ENCODE measurements around the gene LAMC3. TPM values are rescaled to one million over a fixed set of nuclear protein-coding genes. Genes with fewer than 3 reads are reported as not detected.

LAMC3 gene
- total RNA-seq, 1 donor from 2014 or later: 0.20 TPM

GRCh38 chr9:131039129-131039954 is 30.4 kb downstream of the LAMC3 start:
- H3K27me3 Mint-ChIP-seq (ENCODE audit: low read depth, unreplicated experiment): peaks cover 10% of the 10 kb centered on the region
- Histone ChIP-seq H3K79me2 (ENCODE audit: insufficient read depth, low read length) (no peaks in the 10 kb centered on the region), H4K20me1 (ENCODE audit: insufficient read depth, low read length) (no peaks in the 10 kb centered on the region), H3K9ac (ENCODE audit: low read length) (no peak overlapping the region), H3K4me3 (ENCODE audit: insufficient read depth, low read depth, low read length) (no peak overlapping the region), H3K27me3 (ENCODE audit: insufficient read depth, low read length) (peaks cover 3% of the 10 kb centered on the region), H3K36me3 (ENCODE audit: insufficient read depth, low read length) (no peaks in the 10 kb centered on the region), H3K4me1 (ENCODE audit: insufficient read depth, low read length) (no peaks in the 10 kb centered on the region), H3K9me3 (ENCODE audit: insufficient read depth, low read depth, low read length) (no peaks in the 10 kb centered on the region), H2AFZ (ENCODE audit: low read depth, low read length) (no peak overlapping the region), H3K4me2 (ENCODE audit: low read length) (no peak overlapping the region), H3K27ac (ENCODE audit: low read depth, low read length) (no peak overlapping the region)
- TF ChIP-seq EZH2 (IDR thresholded peaks at IDR 0.05; ENCODE audit: insufficient read depth, low read length): no peak
- TF ChIP-seq CTCF (IDR thresholded peaks at IDR 0.05; ENCODE audit: insufficient read depth, low read depth, low read length): no peak
- H3K9me3 Mint-ChIP-seq (ENCODE audit: unreplicated experiment): no peaks in the 10 kb centered on the region
- no peak for DNase-seq (ENCODE audit: low read depth)
- H3K36me3 Mint-ChIP-seq (ENCODE audit: low read depth, unreplicated experiment): no peaks in the 10 kb centered on the region
- FAIRE-seq: no peak
- H3K27ac Mint-ChIP-seq (ENCODE audit: unreplicated experiment): no peak overlapping the region
- peaks cover 11% of the 10 kb centered on the region for H3K4me1 Mint-ChIP-seq (ENCODE audit: low read depth, unreplicated experiment)
- no peak overlapping the region for H3K4me3 Mint-ChIP-seq (ENCODE audit: unreplicated experiment)

- H3K27ac Mint-ChIP-seq (ENCODE audit: unreplicated experiment): no peak overlapping the region
- no peaks in the 10 kb centered on the region for H3K9me3 Mint-ChIP-seq (ENCODE audit: unreplicated experiment)
- Histone ChIP-seq H2AFZ (ENCODE audit: low read depth, low read length) (no peak overlapping the region), H4K20me1 (ENCODE audit: insufficient read depth, low read length) (no peaks in the 10 kb centered on the region), H3K4me2 (ENCODE audit: low read length) (no peak overlapping the region), H3K27me3 (ENCODE audit: insufficient read depth, low read length) (no peaks in the 10 kb centered on the region), H3K4me3 (ENCODE audit: insufficient read depth, low read depth, low read length) (no peak overlapping the region), H3K4me1 (ENCODE audit: insufficient read depth, low read length) (no peaks in the 10 kb centered on the region), H3K79me2 (ENCODE audit: insufficient read depth, low read length) (no peaks in the 10 kb centered on the region), H3K36me3 (ENCODE audit: insufficient read depth, low read length) (no peaks in the 10 kb centered on the region), H3K27ac (ENCODE audit: low read depth, low read length) (no peak overlapping the region), H3K9ac (ENCODE audit: low read length) (no peak overlapping the region), H3K9me3 (ENCODE audit: insufficient read depth, low read depth, low read length) (no peaks in the 10 kb centered on the region)
- peaks cover 3% of the 10 kb centered on the region for H3K4me1 Mint-ChIP-seq (ENCODE audit: low read depth, unreplicated experiment)
- DNase-seq (ENCODE audit: low read depth) (no peak), FAIRE-seq (no peak)
- H3K27me3 Mint-ChIP-seq (ENCODE audit: low read depth, unreplicated experiment): peaks cover 6% of the 10 kb centered on the region
- H3K36me3 Mint-ChIP-seq (ENCODE audit: low read depth, unreplicated experiment): no peaks in the 10 kb centered on the region
- no peak overlapping the region for H3K4me3 Mint-ChIP-seq (ENCODE audit: unreplicated experiment)
- TF ChIP-seq CTCF (IDR thresholded peaks at IDR 0.05; ENCODE audit: insufficient read depth, low read depth, low read length) (no peak), EZH2 (IDR thresholded peaks at IDR 0.05; ENCODE audit: insufficient read depth, low read length) (no peak)
Measured at GRCh38 chr9:131042666-131043065, 33.7 kb downstream of the LAMC3 start.

GRCh38 chr9:131043087-131043486 is 34.1 kb downstream of the LAMC3 start:
- Histone ChIP-seq H3K9me3 (ENCODE audit: insufficient read depth, low read depth, low read length) (no peaks in the 10 kb centered on the region), H3K27ac (ENCODE audit: low read depth, low read length) (no peak overlapping the region), H3K9ac (ENCODE audit: low read length) (no peak overlapping the region), H3K4me3 (ENCODE audit: insufficient read depth, low read depth, low read length) (no peak overlapping the region), H3K36me3 (ENCODE audit: insufficient read depth, low read length) (no peaks in the 10 kb centered on the region), H3K27me3 (ENCODE audit: insufficient read depth, low read length) (no peaks in the 10 kb centered on the region), H4K20me1 (ENCODE audit: insufficient read depth, low read length) (no peaks in the 10 kb centered on the region), H3K79me2 (ENCODE audit: insufficient read depth, low read length) (no peaks in the 10 kb centered on the region), H3K4me1 (ENCODE audit: insufficient read depth, low read length) (no peaks in the 10 kb centered on the region), H3K4me2 (ENCODE audit: low read length) (no peak overlapping the region), H2AFZ (ENCODE audit: low read depth, low read length) (no peak overlapping the region)
- no peak overlapping the region for H3K4me3 Mint-ChIP-seq (ENCODE audit: unreplicated experiment)
- FAIRE-seq (no peak), DNase-seq (ENCODE audit: low read depth) (no peak)
- H3K4me1 Mint-ChIP-seq (ENCODE audit: low read depth, unreplicated experiment): no peaks in the 10 kb centered on the region
- H3K9me3 Mint-ChIP-seq (ENCODE audit: unreplicated experiment): no peaks in the 10 kb centered on the region
- H3K27me3 Mint-ChIP-seq (ENCODE audit: low read depth, unreplicated experiment): peaks cover 6% of the 10 kb centered on the region
- H3K27ac Mint-ChIP-seq (ENCODE audit: unreplicated experiment): no peak overlapping the region
- H3K36me3 Mint-ChIP-seq (ENCODE audit: low read depth, unreplicated experiment): no peaks in the 10 kb centered on the region
- TF ChIP-seq CTCF (IDR thresholded peaks at IDR 0.05; ENCODE audit: insufficient read depth, low read depth, low read length) (no peak), EZH2 (IDR thresholded peaks at IDR 0.05; ENCODE audit: insufficient read depth, low read length) (no peak)

All from astrocyte (in vitro differentiated cells and primary cell).